OCI-LY3 (cell line): ENCODE data around the gene MGRN1.

Experiments
- H2AFZ ChIP-seq: fragments of 200-600, 300-600 bp; shearing (Covaris generic); 2 replicates; pipeline ENCODE4 v1.6.0; 2014; ENCODE audit warnings: antibody characterized with exemption, low read depth, low read length
- H3K27ac ChIP-seq: fragments of 200-600, 300-600 bp; sonication (generic); 2 replicates; pipeline ENCODE4 v1.5.1; 2014; ENCODE audit warnings: mild to moderate bottlenecking, low read length, moderate library complexity, mixed read lengths
- H3K27me3 ChIP-seq: fragments of 200-600, 300-600 bp; sonication (generic); 2 replicates; pipeline ENCODE4 v1.6.1; 2014; ENCODE audit warnings: low read depth, low read length, mixed read lengths
- H3K36me3 ChIP-seq: fragments of 200-600, 300-600 bp; sonication (generic); replicated peaks from 2 replicates; pipeline ENCODE3; 2014; ENCODE audit warnings: low read depth, low read length, mixed read lengths
- H3K4me1 ChIP-seq: fragments of 300-600, 200-600 bp; sonication (generic); 2 replicates; pipeline ENCODE4 v1.6.1; 2014; ENCODE audit warnings: low read length, mixed read lengths
- H3K4me2 ChIP-seq: fragments of 200-600, 300-600 bp; sonication (generic); 2 replicates; pipeline ENCODE4 v1.6.1; 2014; ENCODE audit warnings: low read length, mixed read lengths
- H3K4me3 ChIP-seq: fragments of 300-600, 200-600 bp; sonication (generic); 2 replicates; pipeline ENCODE4 v1.5.1; 2014; ENCODE audit warnings: antibody characterized with exemption, mild to moderate bottlenecking, low read length, moderate library complexity
- H3K79me2 ChIP-seq: fragments of 300-600, 200-600 bp; shearing (Covaris generic); 2 replicates; pipeline ENCODE4 v1.6.1; 2014; ENCODE audit warnings: mild to moderate bottlenecking, low read length, mixed read lengths
- H3K9ac ChIP-seq: fragments of 300-600, 200-600 bp; shearing (Covaris generic); 2 replicates; pipeline ENCODE4 v1.6.0; 2014; ENCODE audit warnings: mild to moderate bottlenecking, low read length, moderate library complexity
- H3K9me3 ChIP-seq: fragments of 200-600, 300-600 bp; shearing (Covaris generic); 2 replicates; pipeline ENCODE4 v1.6.1; 2014; ENCODE audit warnings: low read length, mixed read lengths; ENCODE audit not compliant: insufficient read depth
- H4K20me1 ChIP-seq: fragments of 200-600, 300-600 bp; sonication (generic); 2 replicates; pipeline ENCODE4 v1.6.1; 2016; ENCODE audit warnings: low read length, mixed read lengths; ENCODE audit not compliant: insufficient read depth
- EZH2phosphoT487 ChIP-seq: fragments of 200-600 bp; shearing (Covaris generic); IDR thresholded peaks from 2 replicates; pipeline ENCODE4 v1.6.1; 2018; ENCODE audit warnings: antibody characterized with exemption, mixed run types, low read depth
- TF ChIP-seq, protein P1 (sequence below): fragments of 200-600, 300-600 bp; sonication (generic); IDR thresholded peaks from 2 replicates; pipeline ENCODE4 v1.5.1; 2014; ENCODE audit warnings: antibody characterized with exemption, low read length, low read depth

Gene MGRN1

DNA sequence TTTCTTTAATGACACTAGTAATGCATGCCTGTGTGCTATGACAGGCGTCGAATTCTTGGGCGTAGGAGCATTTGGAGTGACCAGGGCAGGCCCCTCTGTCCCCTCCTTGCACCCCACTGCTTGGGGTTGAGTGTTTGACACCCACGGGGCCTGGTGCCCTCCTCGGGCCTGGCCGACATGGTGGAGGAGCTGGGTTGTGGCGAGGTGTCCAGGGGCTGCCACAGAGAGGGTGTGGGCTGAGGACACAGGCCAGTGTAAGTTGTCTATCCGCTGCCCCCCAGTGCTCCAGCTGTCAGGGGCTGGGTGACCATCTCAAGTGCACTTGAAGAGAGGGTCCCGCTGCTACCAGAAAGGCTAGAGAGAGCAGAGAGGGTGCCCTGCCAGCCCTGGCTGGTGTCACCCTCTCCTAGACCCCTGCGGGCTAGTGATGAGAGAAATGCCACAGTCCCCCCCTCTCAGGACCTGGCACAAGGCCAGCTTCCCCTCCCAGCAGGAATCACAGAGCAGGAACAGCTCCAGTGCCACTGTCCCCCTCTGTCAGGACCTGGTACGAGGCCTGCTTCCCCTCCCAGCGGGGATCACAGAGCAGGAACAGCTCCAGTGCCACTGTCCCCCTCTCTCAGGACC is 30.5 kb downstream of the MGRN1 start:
- no peak overlapping the region for H3K9ac ChIP-seq
- H3K4me3 ChIP-seq: no peak overlapping the region
- no peak overlapping the region for H3K27ac ChIP-seq
- peaks cover 6% of the 10 kb centered on the region for H3K4me1 ChIP-seq
- no peaks in the 10 kb centered on the region for H3K27me3 ChIP-seq
- H3K36me3 ChIP-seq: peaks cover 13% of the 10 kb centered on the region
- H2AFZ ChIP-seq: no peak overlapping the region
- no peaks in the 10 kb centered on the region for H3K9me3 ChIP-seq
- H4K20me1 ChIP-seq: no peaks in the 10 kb centered on the region
- H3K4me2 ChIP-seq: no peak overlapping the region
- H3K79me2 ChIP-seq: no peaks in the 10 kb centered on the region
- TF ChIP-seq EZH2phosphoT487: no peak
- TF ChIP-seq, protein P1, sequence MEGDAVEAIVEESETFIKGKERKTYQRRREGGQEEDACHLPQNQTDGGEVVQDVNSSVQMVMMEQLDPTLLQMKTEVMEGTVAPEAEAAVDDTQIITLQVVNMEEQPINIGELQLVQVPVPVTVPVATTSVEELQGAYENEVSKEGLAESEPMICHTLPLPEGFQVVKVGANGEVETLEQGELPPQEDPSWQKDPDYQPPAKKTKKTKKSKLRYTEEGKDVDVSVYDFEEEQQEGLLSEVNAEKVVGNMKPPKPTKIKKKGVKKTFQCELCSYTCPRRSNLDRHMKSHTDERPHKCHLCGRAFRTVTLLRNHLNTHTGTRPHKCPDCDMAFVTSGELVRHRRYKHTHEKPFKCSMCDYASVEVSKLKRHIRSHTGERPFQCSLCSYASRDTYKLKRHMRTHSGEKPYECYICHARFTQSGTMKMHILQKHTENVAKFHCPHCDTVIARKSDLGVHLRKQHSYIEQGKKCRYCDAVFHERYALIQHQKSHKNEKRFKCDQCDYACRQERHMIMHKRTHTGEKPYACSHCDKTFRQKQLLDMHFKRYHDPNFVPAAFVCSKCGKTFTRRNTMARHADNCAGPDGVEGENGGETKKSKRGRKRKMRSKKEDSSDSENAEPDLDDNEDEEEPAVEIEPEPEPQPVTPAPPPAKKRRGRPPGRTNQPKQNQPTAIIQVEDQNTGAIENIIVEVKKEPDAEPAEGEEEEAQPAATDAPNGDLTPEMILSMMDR: no peak

DNA sequence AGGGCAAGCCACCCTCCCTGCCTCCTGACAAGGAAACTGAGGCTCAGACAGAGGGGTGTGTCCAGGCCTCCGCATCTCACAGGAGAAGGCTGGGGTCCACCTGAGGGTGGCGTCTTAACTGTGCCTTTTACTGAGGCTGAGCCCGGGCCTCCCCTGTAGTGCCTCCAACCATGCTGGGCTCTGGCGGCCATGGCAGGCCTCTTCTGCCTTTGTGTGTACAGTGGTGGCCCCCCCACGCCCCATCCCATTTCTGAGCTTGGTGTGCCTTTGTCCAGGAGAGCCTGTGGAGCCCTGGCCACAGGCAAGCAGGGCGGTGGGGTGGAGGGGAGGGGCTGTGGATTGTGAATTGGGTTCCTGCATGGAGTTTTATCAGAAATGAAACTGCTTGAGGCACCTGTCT is 31.2 kb downstream of the MGRN1 start:
- no peak overlapping the region for H3K4me3 ChIP-seq
- TF ChIP-seq, protein P1: no peak
- no peak for TF ChIP-seq EZH2phosphoT487
- H3K36me3 ChIP-seq: peaks cover 13% of the 10 kb centered on the region
- no peak overlapping the region for H3K4me2 ChIP-seq
- no peaks in the 10 kb centered on the region for H3K79me2 ChIP-seq
- H3K9me3 ChIP-seq: no peaks in the 10 kb centered on the region
- H4K20me1 ChIP-seq: no peaks in the 10 kb centered on the region
- no peaks in the 10 kb centered on the region for H3K27me3 ChIP-seq
- H3K9ac ChIP-seq: no peak overlapping the region
- no peak overlapping the region for H3K27ac ChIP-seq
- H2AFZ ChIP-seq: no peak overlapping the region
- H3K4me1 ChIP-seq: peaks cover 6% of the 10 kb centered on the region

DNA sequence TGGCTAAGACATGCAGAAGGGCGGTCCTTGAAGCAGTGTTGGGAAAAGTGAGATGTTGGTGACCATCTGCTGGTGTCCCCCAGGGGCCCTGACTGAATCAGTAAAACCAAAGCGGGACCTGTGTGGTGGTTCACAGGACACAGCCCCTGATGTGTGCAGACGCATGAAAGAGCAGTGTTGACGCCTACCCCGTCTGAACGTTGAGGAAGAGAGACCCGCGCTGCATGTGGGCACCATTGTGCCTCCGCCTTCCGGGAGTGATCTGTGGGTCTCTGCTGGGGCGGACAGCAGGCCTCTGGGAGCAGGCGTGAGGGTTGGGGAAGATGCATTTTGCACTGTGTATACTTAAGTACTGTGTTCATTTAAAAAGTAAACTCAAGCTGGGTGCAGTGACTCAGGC is 31.6 kb downstream of the MGRN1 start:
- no peaks in the 10 kb centered on the region for H3K27me3 ChIP-seq
- no peaks in the 10 kb centered on the region for H3K79me2 ChIP-seq
- no peak overlapping the region for H3K27ac ChIP-seq
- no peaks in the 10 kb centered on the region for H3K9me3 ChIP-seq
- TF ChIP-seq, protein P1: no peak
- no peak for TF ChIP-seq EZH2phosphoT487
- H3K4me2 ChIP-seq: no peak overlapping the region
- no peak overlapping the region for H3K9ac ChIP-seq
- H3K4me3 ChIP-seq: no peak overlapping the region
- peaks cover 6% of the 10 kb centered on the region for H3K4me1 ChIP-seq
- H4K20me1 ChIP-seq: no peaks in the 10 kb centered on the region
- H3K36me3 ChIP-seq: peaks cover 11% of the 10 kb centered on the region
- no peak overlapping the region for H2AFZ ChIP-seq

DNA sequence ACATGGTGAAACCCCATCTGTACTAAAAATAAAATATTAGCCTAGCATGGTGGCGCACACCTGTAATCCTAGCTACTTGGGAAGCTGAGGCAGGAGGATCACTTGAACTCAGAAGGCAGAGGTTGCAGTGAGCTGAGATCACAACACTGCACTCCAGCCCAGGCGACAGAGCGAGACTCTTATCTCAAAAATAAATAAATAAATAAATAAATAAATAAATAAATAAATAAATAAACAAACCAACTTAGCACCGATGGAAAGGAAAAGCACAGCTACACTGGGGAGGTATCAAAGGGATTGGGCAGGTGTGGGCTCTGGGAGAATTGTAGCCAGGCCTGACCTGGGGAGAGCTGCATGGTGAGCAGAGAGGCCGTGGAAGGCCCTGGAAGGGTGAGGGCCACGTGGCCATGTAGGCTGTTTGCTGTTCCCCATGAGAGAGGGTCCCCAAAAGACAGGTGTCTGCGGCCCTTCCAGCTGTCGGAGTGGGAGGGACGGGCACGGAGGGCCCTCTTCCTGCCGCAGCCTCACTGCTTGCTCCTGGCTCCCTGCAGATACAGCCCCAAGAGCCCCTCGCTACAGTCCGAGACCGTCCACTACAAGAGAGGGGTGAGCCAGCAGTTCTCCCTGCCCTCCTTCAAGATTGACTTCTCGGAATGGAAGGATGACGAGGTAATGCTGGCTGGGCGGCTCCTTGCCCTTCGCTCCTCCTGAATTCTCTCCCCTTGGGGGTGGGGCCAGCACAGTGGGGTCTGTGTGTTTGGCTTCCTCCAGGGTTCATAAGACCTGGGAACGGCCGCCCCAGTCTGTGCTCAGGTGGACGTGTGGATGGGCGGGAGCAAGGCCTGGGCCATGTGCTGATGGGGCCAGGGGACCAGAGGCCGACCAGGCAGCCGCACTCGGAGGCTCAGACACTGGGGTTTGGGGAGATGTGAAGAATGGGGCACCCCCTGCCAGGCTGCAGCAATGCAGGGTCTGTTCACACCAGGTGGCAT is 32.4 kb downstream of the MGRN1 start:
- Histone ChIP-seq H3K4me2 (no peak overlapping the region), H3K4me1 (peaks cover 6% of the 10 kb centered on the region), H3K4me3 (no peak overlapping the region), H3K27ac (no peak overlapping the region), H3K27me3 (no peaks in the 10 kb centered on the region), H3K9ac (no peak overlapping the region), H3K36me3 (peaks cover 7% of the 10 kb centered on the region), H3K9me3 (no peaks in the 10 kb centered on the region), H3K79me2 (no peaks in the 10 kb centered on the region), H2AFZ (no peak overlapping the region), H4K20me1 (no peaks in the 10 kb centered on the region)
- no peak for TF ChIP-seq EZH2phosphoT487
